NCI-H2107 treated with DMSO at 0.1 percent for 48 hours (cell line): ENCODE data around the gene CA9.

Source experiments
- DNase-seq: peaks from one replicate; lab custom pipeline; 2025; ENCODE audit not compliant: unreplicated experiment; lab: John Stamatoyannopoulos, UW

Gene CA9

GRCh38 chr9:35714123-35714522 lies 40.4 kb downstream of the CA9 start:
- no peak for DNase-seq

GRCh38 chr9:35714579-35715252 lies 41.0 kb downstream of the CA9 start:
- DNase-seq: no peak

GRCh38 chr9:35716230-35716629 lies 42.5 kb downstream of the CA9 start:
- no peak for DNase-seq

- no peak for DNase-seq
Observed at GRCh38 chr9:35717132-35717870, 43.6 kb downstream of the CA9 start.

GRCh38 chr9:35718721-35719511 lies 45.2 kb downstream of the CA9 start:
- DNase-seq: no peak

GRCh38 chr9:35719546-35719945 lies 45.8 kb downstream of the CA9 start:
- no peak for DNase-seq

- no peak for DNase-seq
Observed at GRCh38 chr9:35723426-35723825, 49.7 kb downstream of the CA9 start.

- no peak for DNase-seq
Observed at GRCh38 chr9:35723908-35724307, 50.2 kb downstream of the CA9 start.

GRCh38 chr9:35725362-35725761 lies 51.6 kb downstream of the CA9 start:
- no peak for DNase-seq

- DNase-seq: no peak
Observed at GRCh38 chr9:35726931-35727330, 53.2 kb downstream of the CA9 start.

- DNase-seq: no peak
Observed at GRCh38 chr9:35727676-35728040, 53.9 kb downstream of the CA9 start.

GRCh38 chr9:35728041-35728971 lies 54.6 kb downstream of the CA9 start:
- DNase-seq: no peak

- DNase-seq: no peak
Observed at GRCh38 chr9:35729101-35729500, 55.4 kb downstream of the CA9 start.

- DNase-seq: peak; percentile 43
Observed at GRCh38 chr9:35729700-35730485, 56.2 kb downstream of the CA9 start.

- DNase-seq: no peak
Observed at GRCh38 chr9:35730486-35730854, 56.7 kb downstream of the CA9 start.
